GM18909 (cell line): ENCODE results near the gene CELA3A.

Experiments used
- ATAC-seq: cut with Tn5 transposase; IDR thresholded peaks from one replicate; pipeline ENCODE4 v1.9.1; 2021; ENCODE audit warnings: mild to moderate bottlenecking; ENCODE audit not compliant: unreplicated experiment, poor library complexity

CELA3A gene

GRCh38 chr1:22045604-22046228, 44.3 kb downstream of the CELA3A start:
- ATAC-seq: no peak

- no peak for ATAC-seq
These were observed 47.1 kb downstream of the CELA3A start for GRCh38 chr1:22048351-22049192.

- no peak for ATAC-seq
These were observed 48.9 kb downstream of the CELA3A start for GRCh38 chr1:22050330-22050729.

- no peak for ATAC-seq
These were observed 50.2 kb downstream of the CELA3A start for GRCh38 chr1:22051607-22052114.

GRCh38 chr1:22052115-22053016, 50.9 kb downstream of the CELA3A start, which contains the start of gene CDC42:
TSS of gene CDC42 (plus strand) at chr1:22052709. CDS start at chr1:22078479, 25,770 bp downstream.
- peak; percentile 87 for ATAC-seq

- ATAC-seq: peak; percentile 37
These were observed 51.8 kb downstream of the CELA3A start for GRCh38 chr1:22053017-22053860.

- no peak for ATAC-seq
These were observed 52.7 kb downstream of the CELA3A start for GRCh38 chr1:22053861-22054770.

- no peak for ATAC-seq
These were observed 54.0 kb downstream of the CELA3A start for GRCh38 chr1:22055463-22055862.

- no peak for ATAC-seq
These were observed 54.6 kb downstream of the CELA3A start for GRCh38 chr1:22056043-22056442.

GRCh38 chr1:22056936-22057335, 55.5 kb downstream of the CELA3A start:
- no peak for ATAC-seq

- no peak for ATAC-seq
These were observed 56.4 kb downstream of the CELA3A start for GRCh38 chr1:22057861-22058260.
